SHP77 (cell line): ENCODE measurements around the gene OOEP.
"Not testable (repeated sequence)": the region's sequence is repeated elsewhere in the genome, so short reads cannot be mapped to it uniquely, and the experiment has no call there.

Experiments
- DNase-seq, 2 experiments: peaks; one replicate each; lab custom pipeline; 2025; lab: John Stamatoyannopoulos, UW

The OOEP gene

DNA sequence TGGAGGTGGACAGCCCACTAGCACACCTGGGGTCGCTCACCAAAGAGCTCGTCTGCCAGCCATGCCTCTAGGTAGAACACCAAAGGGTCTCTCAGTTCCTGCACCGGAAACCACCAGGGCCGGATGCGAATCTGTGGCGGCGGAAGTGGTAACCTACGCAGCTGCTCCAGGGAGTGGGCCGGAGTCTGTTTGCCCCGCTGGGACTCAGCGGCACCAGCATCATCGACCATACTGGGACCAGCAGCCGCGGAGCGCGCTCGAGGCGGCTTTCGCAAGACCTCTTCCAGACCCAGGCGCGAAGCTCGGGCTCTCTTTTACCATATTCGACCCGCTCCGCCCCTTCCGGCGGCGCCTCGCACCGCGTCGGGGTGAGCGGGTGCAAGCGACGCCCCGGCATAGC, at the start of gene OOEP:
Gene OOEP (minus strand): TSS at position 335 of the 400 bp plus-strand sequence. CDS start 105 bp downstream, at position 230.
- DNase-seq: no peak

GRCh38 chr6:73418081-73418741, 48.5 kb upstream of the OOEP start:
- DNase-seq: no peak

DNA sequence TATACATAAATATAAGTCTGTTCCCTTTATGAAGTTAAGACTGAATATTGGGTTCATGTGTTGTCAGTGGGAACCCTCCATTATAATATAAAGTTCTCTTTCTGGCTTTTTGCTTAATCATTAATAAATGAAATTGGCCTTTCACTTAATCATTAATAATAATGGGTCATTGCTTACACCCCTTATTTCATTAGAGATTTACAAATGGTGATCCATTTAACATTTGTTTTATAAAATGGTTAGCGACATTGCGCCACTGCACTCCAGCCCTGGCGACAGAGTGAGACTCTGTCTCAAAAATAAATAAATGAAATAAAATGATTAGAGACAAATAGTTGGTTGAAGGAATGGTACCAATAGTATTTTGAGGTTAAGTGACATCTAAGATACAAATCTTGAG, 43.4 kb upstream of the OOEP start:
- no peak for DNase-seq

GRCh38 chr6:73409395-73409794, 39.7 kb upstream of the OOEP start:
- DNase-seq: no peak

DNA sequence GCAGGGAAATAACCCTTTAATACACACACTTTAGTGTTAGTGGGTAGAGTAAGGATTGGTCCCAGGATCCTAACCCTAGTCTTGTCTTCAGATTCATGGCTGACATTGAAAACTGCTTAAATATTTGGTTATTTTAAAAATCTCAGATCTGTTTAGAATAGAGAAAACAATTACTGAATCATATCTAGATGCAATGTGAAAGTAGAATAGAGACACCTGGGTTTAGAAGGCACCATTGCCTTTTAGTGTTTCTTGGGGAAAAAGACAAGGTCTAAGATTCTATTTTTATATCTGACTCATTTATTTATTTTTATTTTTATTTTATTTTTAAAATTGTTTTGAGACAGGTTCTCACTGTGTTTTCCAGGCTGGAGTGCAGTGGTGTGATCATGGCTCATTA, 31.0 kb upstream of the OOEP start:
- no peak for DNase-seq

DNA sequence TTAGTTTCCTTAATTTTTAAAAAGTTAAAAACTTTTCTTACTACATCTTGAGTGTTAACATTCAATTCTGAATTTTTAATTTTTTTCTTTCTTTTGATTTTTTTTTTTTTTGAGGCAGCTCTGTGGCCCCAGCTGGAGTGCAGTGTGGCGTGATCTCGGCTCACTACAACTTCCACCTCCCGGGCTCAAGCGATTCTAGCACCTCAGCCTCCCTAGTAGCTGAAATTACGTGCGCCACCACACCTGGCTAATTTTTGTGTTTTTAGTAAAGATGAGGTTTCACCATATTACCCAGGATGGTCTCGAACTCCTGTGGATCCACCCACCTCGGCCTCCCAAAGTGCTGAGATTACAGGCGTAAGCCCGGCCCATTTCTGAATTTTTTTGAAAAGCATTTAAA, 26.2 kb upstream of the OOEP start:
- no peak for DNase-seq

GRCh38 chr6:73394577-73395354, 25.1 kb upstream of the OOEP start, which contains the start of gene DDX43:
DDX43 (plus strand) TSS chr6:73394828; CDS start chr6:73394906, 78 bp downstream.
- peak; percentile 68 to 71 for DNase-seq

DNA sequence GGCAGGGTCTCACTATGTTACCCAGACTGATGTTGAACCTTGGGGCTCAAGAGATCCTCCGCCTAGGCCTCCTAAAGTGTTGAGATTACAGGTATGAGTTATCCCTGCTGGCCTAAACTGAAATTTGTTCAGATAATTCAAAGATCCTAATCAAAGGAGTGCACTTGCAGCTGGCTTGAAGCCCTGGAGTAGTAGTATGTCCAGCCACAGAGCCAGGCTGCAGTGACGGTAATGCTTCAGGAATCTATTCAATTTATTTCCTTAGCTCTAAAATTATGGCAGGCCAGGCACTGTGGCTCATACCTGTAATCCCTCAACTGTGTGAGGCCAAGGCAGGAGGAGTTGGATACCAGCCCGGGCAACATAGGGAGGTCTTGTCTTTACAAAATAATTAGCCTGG, 23.6 kb upstream of the OOEP start:
- no peak for DNase-seq

GRCh38 chr6:73392188-73392587, 22.5 kb upstream of the OOEP start:
- DNase-seq: not testable (repeated sequence)

GRCh38 chr6:73391675-73392074, 22.0 kb upstream of the OOEP start:
- DNase-seq: no peak

DNA sequence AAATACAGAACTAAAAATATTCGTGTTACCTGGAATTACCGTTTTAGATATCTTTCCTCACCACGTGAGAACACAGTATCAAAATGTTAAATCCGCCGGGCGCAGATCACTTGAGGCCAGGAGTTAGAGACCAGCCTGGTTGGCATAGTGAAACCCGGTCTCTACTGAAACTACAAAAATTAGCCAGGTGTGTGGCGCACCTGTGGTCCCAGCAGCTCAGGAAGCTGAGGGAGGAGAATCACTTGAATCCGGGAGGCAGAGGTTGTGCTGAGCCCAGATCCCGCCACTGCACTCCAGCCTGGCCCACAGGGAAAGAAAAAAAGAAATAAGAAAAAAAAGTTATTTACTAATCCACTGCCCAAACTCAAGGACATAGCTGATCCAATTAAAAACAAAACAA, 20.2 kb upstream of the OOEP start:
- no peak for DNase-seq

DNA sequence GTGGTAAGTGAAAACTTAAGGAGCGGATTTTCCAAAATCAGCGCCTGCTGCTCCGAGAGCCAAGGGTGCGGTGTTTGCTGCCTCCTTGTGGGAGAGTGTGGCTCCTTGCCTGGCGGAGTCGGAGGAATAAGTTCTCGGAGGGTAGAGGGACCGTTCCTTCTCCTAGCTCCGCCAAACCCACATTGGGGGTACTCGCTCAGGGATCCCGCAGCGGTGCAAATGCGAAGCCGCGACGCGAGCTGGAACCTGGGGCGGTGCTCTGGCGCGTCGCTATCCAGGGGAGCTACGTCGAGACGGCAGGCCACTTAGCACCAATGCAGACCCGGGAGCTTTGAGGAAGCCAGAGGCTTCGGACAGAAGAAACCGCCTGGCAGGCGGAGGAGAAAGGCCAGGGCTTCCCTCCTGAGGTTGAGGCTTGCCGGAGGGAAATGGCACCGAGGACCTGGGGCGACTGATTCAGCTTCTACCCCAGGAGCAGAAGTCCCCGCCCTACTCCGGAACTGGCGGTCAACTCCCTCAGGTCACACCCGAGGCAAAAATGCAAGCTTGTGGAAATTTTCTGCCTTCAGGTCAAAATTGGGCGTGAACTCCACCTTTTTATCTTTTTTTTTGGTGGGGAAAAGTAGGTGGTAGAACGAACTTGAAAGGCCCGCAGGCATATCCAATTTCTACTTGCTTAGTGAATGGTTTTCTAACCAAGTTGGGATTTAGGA, 19.3 kb upstream of the OOEP start:
- DNase-seq: peak; percentile 29 to 31

DNA sequence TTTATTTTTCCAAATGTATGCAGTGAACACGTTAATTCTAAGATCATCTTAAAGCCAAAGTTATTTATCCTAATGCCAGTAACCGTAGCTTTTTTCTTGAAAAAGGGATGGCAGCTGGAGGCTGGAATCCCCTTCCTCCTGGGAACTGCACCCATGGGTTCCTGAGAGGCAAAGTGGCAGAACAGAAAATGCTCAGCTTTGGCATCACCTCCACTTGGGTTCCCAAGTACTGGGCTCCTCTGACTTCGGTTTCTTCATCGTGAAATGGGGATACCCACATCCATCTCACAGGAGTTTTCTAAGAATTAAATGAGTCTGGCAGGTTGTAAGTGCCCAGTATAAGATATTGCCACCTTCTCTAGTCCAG, 18.7 kb upstream of the OOEP start:
- no peak for DNase-seq

DNA sequence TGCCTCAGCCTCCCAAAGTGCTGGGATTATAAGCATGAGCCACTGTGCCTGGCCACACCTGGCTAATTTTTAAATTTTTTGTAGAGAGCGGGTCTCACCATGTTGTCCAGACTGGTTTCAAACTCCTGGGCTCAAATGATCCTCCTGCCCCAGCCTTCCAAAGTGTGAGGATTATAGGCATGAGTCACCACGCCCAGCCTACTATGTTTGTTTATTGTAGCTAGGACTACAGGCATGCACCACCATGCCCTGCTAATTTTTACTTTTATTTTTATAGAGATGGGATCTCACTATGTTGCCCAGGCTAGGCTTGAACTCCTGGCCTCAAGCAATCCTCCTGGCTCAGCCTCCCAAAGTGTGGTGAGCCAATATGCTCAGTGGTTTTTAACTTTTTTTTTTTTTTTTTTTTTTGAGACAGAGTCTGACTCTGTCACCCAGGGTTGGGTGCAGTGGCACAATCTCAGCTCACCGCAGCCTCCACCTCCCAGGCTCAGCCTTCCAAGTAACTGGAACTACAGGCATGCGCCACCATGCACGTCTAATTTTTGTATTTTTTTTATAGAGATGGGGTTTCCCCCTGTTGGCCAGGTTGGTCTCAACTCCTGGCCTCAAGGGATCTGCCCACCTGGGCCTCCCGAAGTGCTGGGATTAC, 12.9 kb upstream of the OOEP start:
- DNase-seq: no peak

DNA sequence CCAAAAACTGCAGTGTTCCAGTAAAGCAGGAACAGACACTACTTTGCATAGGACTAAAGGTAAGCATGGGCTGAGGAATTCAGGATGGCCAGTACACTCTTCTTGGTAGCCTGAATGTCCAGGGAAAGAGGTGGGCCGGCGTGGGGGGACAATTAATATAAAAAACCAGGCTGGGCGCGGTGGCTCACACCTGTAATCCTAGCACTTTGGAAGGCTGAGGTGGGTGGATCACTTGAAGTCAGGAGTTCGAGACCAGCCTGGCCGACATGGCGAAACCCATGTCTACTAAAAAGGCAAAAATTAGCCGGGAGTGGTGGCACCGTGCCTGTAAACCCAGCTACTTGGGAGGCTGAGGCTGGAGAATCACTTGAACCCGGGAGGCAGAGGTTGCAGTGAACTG, 11.8 kb upstream of the OOEP start:
- DNase-seq: not testable (repeated sequence)

GRCh38 chr6:73377225-73377624, 7.5 kb upstream of the OOEP start:
- DNase-seq: no peak

GRCh38 chr6:73375216-73375615, 5.5 kb upstream of the OOEP start:
- DNase-seq: no peak

GRCh38 chr6:73372516-73372915, 2.8 kb upstream of the OOEP start:
- DNase-seq: no peak

GRCh38 chr6:73371984-73372383, 2.3 kb upstream of the OOEP start:
- DNase-seq: no peak

GRCh38 chr6:73369157-73369556, 540 bp downstream of the OOEP start:
- DNase-seq: no peak

DNA sequence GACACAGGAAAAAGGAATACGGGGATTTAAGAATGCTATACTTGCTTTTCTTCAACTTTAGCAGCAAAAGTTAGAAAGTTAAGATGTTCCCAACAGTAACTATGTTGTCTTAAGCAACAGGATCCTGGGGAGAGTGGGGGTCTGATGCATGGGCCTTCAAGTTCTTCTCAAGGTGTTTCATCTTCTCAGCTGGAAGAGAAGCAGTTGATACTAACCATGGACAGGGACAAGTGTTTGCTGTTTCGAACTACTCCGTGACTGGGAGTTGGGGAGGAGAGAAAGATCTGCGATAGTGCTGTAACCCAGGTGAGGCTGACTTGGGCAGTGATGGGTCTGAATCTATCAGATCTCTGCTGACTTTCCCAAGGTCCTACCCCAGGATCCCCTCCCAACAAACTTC, 1.0 kb downstream of the OOEP start:
- no peak for DNase-seq

DNA sequence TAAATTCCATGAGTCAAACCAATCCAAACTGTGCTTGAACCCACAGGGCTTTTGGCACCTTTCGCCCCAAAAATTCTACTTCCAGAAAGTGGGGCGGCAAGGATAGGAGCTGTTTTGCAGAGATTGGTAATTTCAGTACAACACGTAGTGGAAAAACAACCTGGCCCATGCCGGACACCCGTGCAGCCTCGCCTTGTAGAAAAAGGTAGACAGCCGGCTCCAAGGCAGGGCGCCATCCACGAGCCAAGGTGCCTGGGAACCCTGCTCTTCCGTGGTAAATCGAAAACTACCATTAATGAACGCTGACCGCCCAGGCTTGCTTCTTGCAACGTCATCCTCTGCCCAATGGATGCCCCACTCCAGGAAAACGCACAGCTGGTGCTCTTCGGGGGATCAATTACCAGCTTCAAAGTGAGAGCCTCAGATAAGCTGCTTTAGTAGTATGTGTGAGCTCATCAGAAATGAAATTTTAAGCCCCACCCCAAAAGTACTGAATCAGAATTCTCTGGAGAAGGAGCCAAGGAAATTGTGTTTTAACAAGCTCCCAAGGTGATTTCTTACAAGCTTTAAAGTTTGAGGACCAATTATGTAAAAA, 1.8 kb downstream of the OOEP start:
- DNase-seq: no peak
